Nephron progenitor cell (in vitro differentiated cells): ENCODE results near the gene SERF2.

Experiments
- DNase-seq: peaks from one replicate; pipeline ENCODE4 v3.0.0; 2021
- H3K27ac Mint-ChIP-seq: 2 replicates; pipeline ENCODE4 v1.8.0; 2021; ENCODE audit warnings: mild to moderate bottlenecking, moderate library complexity, mixed read lengths
- H3K27me3 Mint-ChIP-seq: 2 replicates; pipeline ENCODE4 v1.8.0; 2021; ENCODE audit warnings: mild to moderate bottlenecking, low read depth, mixed read lengths; ENCODE audit not compliant: poor library complexity
- H3K36me3 Mint-ChIP-seq: 2 replicates; pipeline ENCODE4 v1.8.0; 2021; ENCODE audit warnings: low read depth, mixed read lengths
- H3K4me1 Mint-ChIP-seq: 2 replicates; pipeline ENCODE4 v1.8.0; 2021; ENCODE audit warnings: mixed read lengths
- H3K4me3 Mint-ChIP-seq: 2 replicates; pipeline ENCODE4 v1.8.0; 2021; ENCODE audit warnings: mild to moderate bottlenecking, moderate library complexity, mixed read lengths
- H3K9me3 Mint-ChIP-seq: 2 replicates; pipeline ENCODE4 v1.8.0; 2021; ENCODE audit warnings: mild to moderate bottlenecking, moderate library complexity, mixed read lengths
- CTCF ChIP-seq: fragments of 200-600 bp; sonication (generic); IDR thresholded peaks from 2 replicates; pipeline ENCODE4 v1.5.0; 2021; ENCODE audit warnings: antibody characterized with exemption

The SERF2 gene

GRCh38 chr15:43845421-43845820, 53.3 kb downstream of the SERF2 start:
- no peak overlapping the region for H3K4me3 Mint-ChIP-seq
- no peak for TF ChIP-seq CTCF
- H3K27me3 Mint-ChIP-seq = no peaks in the 10 kb centered on the region
- H3K36me3 Mint-ChIP-seq = peaks cover 27% of the 10 kb centered on the region
- H3K4me1 Mint-ChIP-seq = no peaks in the 10 kb centered on the region
- no peaks in the 10 kb centered on the region for H3K9me3 Mint-ChIP-seq
- no peak for DNase-seq
- H3K27ac Mint-ChIP-seq = no peak overlapping the region
